IPS-NIHi11 (cell line): ENCODE data around the gene CCDC172.

Experiments
- DNase-seq: peaks from one replicate; pipeline ENCODE4 v3.0.0; 2012; ENCODE audit warnings: mixed read lengths, low spot score

Gene CCDC172

GRCh38 chr10:116324227-116324950, at the start of gene CCDC172:
Gene CCDC172 (plus strand): TSS chr10:116324448. CDS start chr10:116325012, 564 bp downstream.
- peak; percentile 12 for DNase-seq

GRCh38 chr10:116276981-116277380, 47.3 kb upstream of the CCDC172 start:
- no peak for DNase-seq

- DNase-seq: no peak
Measured at GRCh38 chr10:116278846-116279245, 45.4 kb upstream of the CCDC172 start.

GRCh38 chr10:116281775-116282174, 42.5 kb upstream of the CCDC172 start:
- DNase-seq: no peak

GRCh38 chr10:116286626-116287200, 37.5 kb upstream of the CCDC172 start:
- no peak for DNase-seq

- DNase-seq: peak; percentile 19
Measured at GRCh38 chr10:116287906-116288501, 36.2 kb upstream of the CCDC172 start.

- no peak for DNase-seq
Measured at GRCh38 chr10:116289652-116290051, 34.6 kb upstream of the CCDC172 start.

GRCh38 chr10:116292493-116292892, 31.8 kb upstream of the CCDC172 start:
- DNase-seq: no peak

GRCh38 chr10:116296291-116296721, 27.9 kb upstream of the CCDC172 start:
- no peak for DNase-seq

GRCh38 chr10:116298586-116298985, 25.7 kb upstream of the CCDC172 start:
- no peak for DNase-seq

GRCh38 chr10:116300542-116300941, 23.7 kb upstream of the CCDC172 start:
- no peak for DNase-seq

- no peak for DNase-seq
Measured at GRCh38 chr10:116304923-116305322, 19.3 kb upstream of the CCDC172 start.

- DNase-seq: no peak
Measured at GRCh38 chr10:116306847-116307246, 17.4 kb upstream of the CCDC172 start.

GRCh38 chr10:116307455-116307854, 16.8 kb upstream of the CCDC172 start:
- DNase-seq: no peak

GRCh38 chr10:116311016-116311415, 13.2 kb upstream of the CCDC172 start:
- no peak for DNase-seq

- DNase-seq: no peak
Measured at GRCh38 chr10:116311706-116312490, 12.3 kb upstream of the CCDC172 start.

- DNase-seq: no peak
Measured at GRCh38 chr10:116312548-116312947, 11.7 kb upstream of the CCDC172 start.

- DNase-seq: no peak
Measured at GRCh38 chr10:116316503-116316902, 7.7 kb upstream of the CCDC172 start.

- DNase-seq: peak; percentile 47
Measured at GRCh38 chr10:116324951-116325635, 845 bp downstream of the CCDC172 start.

- no peak for DNase-seq
Measured at GRCh38 chr10:116325987-116326386, 1.7 kb downstream of the CCDC172 start.

- DNase-seq: no peak
Measured at GRCh38 chr10:116329153-116329552, 4.9 kb downstream of the CCDC172 start.

GRCh38 chr10:116331815-116332214, 7.6 kb downstream of the CCDC172 start:
- DNase-seq: no peak
